Skin epidermis (tissue), 12 donors: Measurements from ENCODE around the gene CRHR2.

Source experiments
- H3K27ac ChIP-seq, 21 experiments: fragments of 200-600 bp; sonication (generic) in 11 of 21; one replicate each; pipeline ENCODE4 v1.5.0; 2020; ENCODE audit warnings: mild to moderate bottlenecking in 3 of 21, inconsistent platforms in 2 of 21, moderate library complexity in 2 of 21
- H3K4me3 ChIP-seq, 7 experiments: fragments of 200-600 bp; sonication (generic) in 2 of 7; one replicate each; pipeline ENCODE4 v1.5.0; 2020; ENCODE audit warnings: inconsistent platforms in 2 of 7, mild to moderate bottlenecking in 2 of 7, moderate library complexity in 1 of 7

The CRHR2 gene

GRCh38 chr7:30635798-30636197 lies 46.5 kb downstream of the CRHR2 start:
- Histone ChIP-seq H3K4me3 (no peak overlapping the region), H3K27ac (no peak overlapping the region)

GRCh38 chr7:30634634-30635201 lies 47.5 kb downstream of the CRHR2 start:
- H3K4me3 ChIP-seq, result no peak overlapping the region
- H3K27ac ChIP-seq, result no peak overlapping the region

DNA sequence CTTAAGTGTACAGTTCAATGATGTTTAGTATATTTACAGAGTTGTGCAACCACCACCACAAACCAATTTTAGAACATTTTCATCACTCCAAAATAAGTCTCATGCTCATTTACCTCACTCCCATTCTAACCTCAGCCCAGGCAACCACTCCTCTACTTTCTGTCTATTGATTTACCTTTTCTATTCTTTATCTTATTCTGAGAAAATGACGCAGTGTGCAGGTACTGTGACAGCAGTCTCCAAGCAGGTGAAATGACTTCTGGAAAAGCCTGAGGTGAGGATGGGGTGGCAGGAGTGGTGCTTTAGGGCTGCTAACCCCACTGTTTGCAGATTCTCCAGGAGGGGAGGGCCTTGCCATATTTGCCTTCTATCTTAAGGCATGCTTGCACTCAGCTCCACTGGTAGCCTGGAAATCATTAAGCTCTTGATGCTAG lies 48.0 kb downstream of the CRHR2 start:
- Histone ChIP-seq H3K4me3 (no peak overlapping the region), H3K27ac (no peak overlapping the region)

GRCh38 chr7:30633223-30633622 lies 49.0 kb downstream of the CRHR2 start:
- Histone ChIP-seq H3K27ac (no peak overlapping the region), H3K4me3 (no peak overlapping the region)

DNA sequence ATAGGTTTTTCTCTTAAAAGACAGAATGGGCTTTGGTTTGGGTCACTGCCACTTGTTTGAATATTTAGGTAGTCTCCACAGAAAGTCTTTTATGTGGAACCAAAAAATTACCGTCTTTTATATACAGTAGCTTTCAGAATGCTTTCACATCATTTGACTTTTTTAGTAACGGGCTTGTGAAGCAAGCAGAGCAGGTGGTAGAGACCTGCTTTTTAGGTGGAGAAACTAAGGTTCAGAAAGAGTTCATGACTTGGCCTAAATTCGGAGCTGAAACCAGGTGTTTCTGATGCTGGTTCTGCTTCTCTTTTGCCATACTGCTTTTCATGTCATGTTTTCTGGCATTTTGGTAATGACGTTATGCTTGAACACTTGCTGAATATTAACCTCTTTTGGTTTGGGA lies 51.3 kb downstream of the CRHR2 start:
- Histone ChIP-seq H3K4me3 (no peak overlapping the region), H3K27ac (no peak overlapping the region)

DNA sequence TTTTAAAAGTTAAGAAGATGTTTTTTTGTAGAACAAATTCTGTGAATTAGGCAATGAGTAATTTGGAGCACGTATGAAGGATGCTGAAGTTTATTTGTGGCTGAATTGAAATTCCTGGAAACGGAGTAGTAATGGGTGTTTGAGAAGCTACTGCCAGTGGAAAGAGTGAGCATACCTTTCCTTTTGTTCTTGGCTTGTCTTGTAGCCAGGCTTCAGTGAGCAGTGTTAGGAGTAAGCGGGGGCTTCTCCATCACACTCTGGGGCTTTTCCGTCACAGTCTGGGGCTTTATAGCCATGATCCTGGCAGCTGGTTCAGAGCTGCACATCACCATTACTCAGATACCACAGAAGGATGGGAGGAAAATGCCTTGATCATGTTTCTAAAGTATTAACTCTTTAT lies 55.2 kb downstream of the CRHR2 start:
- no peak overlapping the region for H3K4me3 ChIP-seq

GRCh38 chr7:30625283-30625682 lies 57.0 kb downstream of the CRHR2 start:
- no peak overlapping the region for H3K4me3 ChIP-seq

More for the DNA sequence above, 55.2 kb downstream of the CRHR2 start:
- no peak overlapping the region for H3K27ac ChIP-seq

GRCh38 chr7:30618961-30619360 lies 63.3 kb downstream of the CRHR2 start:
- no peak overlapping the region for H3K4me3 ChIP-seq
- no peak overlapping the region for H3K27ac ChIP-seq

More at GRCh38 chr7:30625283-30625682, 57.0 kb downstream of the CRHR2 start:
- H3K27ac ChIP-seq, result no peak overlapping the region

DNA sequence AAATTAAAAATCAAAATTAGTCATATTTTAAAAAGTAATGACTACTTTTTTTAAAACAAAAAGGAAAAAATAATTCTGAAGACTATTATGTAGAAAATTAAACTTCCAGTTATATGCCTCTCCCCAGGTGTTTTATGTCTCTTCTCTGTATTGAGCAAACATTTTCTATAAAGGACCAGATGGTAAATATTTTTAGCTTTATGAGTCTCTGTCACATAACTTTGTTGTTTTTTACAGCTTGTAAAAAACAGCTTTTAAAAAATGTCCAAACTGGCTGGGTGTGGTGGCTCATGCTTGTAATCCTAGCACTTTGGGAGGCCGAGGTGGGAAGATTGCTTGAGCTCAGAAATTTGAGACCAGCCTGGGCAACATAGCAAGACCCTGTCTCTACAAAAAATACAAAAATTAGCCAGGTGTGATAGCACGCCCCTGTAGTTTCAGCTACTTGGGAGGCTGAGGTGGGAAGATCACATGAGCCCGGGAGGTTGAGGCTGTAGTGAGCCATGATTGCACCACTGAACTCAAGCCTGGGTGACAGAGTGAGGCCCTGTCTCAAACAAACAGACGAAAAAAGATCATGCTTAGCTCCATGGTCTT lies 64.1 kb downstream of the CRHR2 start:
- Histone ChIP-seq H3K27ac (no peak overlapping the region), H3K4me3 (no peak overlapping the region)

DNA sequence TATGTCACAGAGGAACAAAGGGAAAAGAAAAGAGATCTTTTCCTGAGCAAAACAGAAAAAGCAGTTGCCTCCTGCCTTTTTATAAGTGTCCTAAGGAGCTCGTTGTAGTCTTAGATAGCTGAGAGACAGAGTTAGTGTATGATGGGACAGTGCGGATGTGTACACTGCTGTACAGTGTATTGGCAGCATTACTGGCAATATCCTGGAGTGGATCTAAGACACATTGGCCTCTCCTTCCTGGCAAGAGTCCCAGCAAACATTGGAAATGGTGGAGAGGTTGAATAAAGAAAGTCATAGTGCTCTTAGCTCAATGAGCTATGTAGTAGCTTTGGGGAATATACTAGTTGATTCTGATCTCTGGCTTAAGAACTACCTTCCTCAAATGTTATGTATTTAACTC lies 64.9 kb downstream of the CRHR2 start:
- Histone ChIP-seq H3K4me3 (no peak overlapping the region), H3K27ac (no peak overlapping the region)

DNA sequence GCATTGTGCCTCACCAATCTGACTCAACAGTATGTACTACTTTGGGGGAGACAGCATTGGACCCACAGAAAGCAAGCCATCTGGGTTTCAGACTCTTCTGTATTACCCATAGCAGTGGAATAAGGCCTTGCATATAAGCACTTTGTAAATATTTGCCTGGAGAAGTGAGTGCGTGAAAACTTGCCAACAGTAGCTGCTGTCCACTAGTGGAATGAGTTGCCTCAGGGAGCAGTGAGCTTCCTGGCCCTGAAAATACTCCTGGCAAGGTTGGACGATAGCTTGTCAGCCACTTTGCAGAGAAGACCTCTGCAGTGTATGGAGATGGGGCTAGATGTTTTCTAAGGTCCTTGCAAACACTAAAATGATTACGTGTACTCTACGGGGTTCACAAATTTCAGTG lies 65.9 kb downstream of the CRHR2 start:
- no peak overlapping the region for H3K27ac ChIP-seq
- no peak overlapping the region for H3K4me3 ChIP-seq

DNA sequence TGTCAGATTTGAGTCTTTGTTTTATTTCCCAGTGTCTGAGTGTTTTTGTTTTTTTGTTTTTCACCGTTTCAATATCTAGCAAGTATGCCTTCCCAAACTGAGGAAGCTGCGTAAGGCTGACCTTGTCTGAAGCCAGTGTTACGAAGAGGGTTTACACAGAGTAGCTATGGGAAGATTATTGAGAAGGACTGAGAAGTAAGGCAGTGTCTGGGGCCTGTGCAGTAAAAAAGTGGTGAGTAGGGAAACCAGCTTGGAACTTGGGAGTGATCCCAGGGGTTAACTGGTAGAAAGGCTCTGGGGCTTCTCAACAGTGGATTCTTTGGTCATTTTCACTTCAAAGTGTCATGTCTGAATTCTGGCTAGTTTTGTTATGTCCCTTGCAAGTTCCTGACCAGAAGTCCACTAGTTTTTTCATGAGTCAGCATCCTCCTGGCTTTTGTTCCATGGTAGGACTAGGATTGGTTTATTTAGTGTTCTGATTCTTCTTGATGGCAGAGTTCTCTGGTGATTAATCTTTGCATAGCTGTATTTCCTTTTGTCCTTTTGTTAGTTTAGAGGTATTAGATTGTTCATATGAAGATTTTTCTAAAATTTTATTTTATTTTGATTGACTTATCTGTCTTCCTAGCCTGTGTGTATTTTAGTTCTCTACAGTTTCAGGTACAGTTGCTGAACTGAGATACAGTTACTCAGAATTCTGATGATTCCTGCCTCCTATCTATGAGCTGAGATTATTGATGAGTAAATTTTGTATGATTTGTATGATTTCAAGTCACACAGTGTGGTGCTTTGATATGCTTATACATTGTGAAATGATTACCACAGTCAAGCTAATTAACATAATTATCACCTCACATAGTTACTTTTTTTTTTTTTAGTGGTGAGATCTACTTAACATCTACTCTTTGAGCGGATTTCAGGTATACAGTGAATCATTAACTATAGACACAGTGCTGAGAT lies 68.6 kb downstream of the CRHR2 start:
- H3K27ac ChIP-seq, result peak overlapping the region in 1 of 21 experiments; percentile 14
- H3K4me3 ChIP-seq, result no peak overlapping the region

GRCh38 chr7:30612658-30613265 lies 69.5 kb downstream of the CRHR2 start:
- H3K4me3 ChIP-seq, result no peak overlapping the region
- no peak overlapping the region for H3K27ac ChIP-seq

- no peak overlapping the region for H3K4me3 ChIP-seq
- H3K27ac ChIP-seq, result no peak overlapping the region
Observed at GRCh38 chr7:30605832-30606231, 76.4 kb downstream of the CRHR2 start.

DNA sequence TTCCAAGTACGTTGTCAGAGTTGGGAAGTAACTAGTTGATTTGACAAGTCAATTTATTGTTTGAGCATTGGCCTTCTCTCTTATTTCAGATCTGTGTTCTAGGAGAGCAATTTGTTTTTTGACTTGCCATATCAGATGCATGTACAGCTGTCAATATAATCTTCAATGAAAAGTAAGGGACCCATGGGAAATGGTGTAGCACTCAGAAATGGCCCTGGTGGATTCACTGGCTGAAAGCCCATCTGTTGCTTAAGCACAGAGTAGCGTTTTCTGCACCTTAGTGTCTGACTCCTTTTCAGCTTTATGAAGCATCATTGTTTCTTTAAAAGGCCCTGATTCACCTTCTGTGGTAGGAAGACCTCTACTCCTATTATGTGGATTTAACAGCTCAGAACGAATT lies 77.4 kb downstream of the CRHR2 start:
- Histone ChIP-seq H3K27ac (no peak overlapping the region), H3K4me3 (no peak overlapping the region)
